NCI-H1417 (cell line): ENCODE measurements around the gene METTL13.
"Not testable (repeated sequence)": the region's sequence is repeated elsewhere in the genome, so short reads cannot be mapped to it uniquely, and the experiment has no call there.

Source experiments
- DNase-seq, 3 experiments: peaks; one replicate each; lab custom pipeline; 2025; lab: John Stamatoyannopoulos, UW

The METTL13 gene

DNA sequence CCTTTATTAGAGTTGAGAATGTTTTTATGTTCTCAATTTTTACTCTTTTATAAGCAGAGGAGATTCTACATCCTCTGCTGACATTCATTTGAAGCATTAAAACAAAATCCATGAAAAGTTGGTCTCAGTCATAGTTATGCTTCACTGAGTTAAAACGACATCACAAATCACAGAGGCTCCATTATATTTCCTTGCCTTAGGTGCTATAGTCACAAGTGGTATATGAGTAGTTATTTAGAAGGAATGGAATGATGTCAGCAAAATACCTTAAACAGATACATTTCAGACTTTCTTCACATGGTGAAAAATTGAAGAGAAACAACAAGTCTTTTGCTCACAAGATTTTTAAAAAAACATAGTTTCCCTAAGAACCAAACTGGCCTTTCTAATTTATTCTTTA, 11.7 kb upstream of the METTL13 start:
- no peak for DNase-seq

DNA sequence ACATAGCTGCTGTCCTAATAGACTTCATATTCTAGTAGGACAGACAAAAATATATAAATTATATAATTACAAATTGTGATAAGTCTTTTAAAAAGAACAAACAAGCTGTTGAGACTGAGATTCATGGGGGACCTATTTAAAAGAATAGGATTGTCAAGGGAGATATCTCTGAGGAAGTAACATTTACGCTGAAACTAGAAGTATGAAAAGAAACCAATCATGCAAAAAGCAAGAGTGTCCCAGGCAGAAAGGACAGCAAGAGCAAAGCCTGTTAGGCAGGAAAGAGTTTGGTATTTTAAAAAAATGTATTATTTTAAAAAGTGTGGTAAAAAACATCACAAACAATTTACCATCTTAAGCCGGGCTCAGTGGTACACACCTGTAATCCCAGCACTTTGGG, 9.1 kb upstream of the METTL13 start:
- DNase-seq, result no peak

DNA sequence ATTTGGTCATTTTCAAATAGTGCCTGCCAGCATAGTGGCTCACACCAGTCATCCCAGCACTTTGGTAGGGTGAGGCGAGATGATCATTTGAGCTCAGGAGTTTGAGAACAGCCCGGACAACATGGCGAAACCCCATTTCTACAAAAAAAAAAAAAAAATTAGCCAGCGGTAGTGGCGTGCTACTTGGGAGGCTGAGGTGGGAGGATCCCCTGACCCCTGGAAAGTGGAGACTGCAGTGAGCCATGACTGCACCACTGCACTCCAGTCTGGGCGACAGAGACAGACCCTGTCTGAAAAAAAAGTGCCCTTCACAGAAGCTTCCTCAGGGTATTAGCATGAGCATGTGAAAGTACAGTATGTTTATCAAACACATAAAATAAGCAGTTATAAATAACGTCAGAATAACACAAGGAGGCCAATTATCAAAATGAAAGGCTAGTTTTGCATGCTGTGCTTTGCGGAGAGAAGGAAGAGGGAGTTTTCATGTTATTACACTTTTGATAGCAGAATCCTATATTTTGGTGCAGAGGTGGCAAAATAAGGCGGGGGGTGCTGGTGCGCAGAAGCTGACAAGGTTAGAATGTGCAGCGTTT, 781 bp upstream of the METTL13 start:
- no peak for DNase-seq

DNA sequence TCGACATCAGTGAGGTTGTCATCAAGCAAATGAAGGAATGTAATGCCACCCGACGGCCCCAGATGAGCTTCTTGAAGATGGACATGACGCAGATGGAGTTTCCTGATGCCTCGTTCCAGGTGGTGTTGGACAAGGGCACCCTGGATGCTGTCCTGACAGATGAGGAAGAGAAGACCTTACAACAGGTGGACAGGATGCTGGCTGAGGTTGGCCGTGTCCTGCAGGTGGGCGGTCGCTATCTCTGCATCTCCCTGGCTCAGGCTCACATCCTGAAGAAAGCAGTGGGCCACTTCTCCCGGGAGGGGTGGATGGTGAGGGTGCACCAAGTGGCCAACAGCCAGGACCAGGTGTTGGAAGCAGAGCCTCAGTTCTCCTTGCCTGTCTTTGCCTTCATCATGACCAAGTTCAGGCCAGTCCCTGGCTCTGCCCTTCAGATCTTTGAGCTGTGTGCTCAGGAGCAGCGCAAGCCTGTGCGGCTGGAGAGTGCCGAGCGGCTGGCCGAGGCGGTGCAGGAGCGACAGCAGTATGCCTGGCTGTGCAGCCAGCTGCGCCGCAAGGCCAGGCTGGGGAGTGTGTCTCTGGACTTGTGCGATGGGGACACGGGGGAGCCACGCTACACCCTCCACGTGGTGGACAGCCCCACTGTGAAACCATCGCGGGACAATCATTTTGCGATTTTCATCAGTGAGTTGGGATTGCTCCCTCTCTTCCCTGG, 2.5 kb downstream of the METTL13 start:
- no peak for DNase-seq

GRCh38 chr1:171784784-171785183, 3.3 kb downstream of the METTL13 start:
- no peak for DNase-seq

GRCh38 chr1:171785766-171786165, 4.3 kb downstream of the METTL13 start:
- DNase-seq, result no peak

DNA sequence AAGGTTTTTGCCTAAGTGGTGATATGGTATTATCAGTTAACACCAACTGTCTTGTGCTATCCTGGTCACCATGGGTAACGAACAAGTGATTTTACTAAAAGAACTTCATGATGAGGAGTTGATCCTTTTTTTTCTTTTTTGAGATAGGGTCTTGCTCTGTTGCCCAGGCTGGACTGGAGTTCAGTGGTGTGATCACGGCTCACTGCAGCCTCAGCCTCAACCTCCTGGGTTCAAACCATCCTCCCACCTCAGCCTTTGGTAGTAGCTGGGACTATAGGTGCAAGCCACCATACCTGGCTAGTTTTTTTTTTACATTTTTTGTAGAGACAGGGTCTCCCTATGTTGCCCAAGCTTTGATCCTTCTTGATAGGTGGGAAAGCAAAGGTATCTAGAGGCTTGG, 5.1 kb downstream of the METTL13 start:
- no peak for DNase-seq

DNA sequence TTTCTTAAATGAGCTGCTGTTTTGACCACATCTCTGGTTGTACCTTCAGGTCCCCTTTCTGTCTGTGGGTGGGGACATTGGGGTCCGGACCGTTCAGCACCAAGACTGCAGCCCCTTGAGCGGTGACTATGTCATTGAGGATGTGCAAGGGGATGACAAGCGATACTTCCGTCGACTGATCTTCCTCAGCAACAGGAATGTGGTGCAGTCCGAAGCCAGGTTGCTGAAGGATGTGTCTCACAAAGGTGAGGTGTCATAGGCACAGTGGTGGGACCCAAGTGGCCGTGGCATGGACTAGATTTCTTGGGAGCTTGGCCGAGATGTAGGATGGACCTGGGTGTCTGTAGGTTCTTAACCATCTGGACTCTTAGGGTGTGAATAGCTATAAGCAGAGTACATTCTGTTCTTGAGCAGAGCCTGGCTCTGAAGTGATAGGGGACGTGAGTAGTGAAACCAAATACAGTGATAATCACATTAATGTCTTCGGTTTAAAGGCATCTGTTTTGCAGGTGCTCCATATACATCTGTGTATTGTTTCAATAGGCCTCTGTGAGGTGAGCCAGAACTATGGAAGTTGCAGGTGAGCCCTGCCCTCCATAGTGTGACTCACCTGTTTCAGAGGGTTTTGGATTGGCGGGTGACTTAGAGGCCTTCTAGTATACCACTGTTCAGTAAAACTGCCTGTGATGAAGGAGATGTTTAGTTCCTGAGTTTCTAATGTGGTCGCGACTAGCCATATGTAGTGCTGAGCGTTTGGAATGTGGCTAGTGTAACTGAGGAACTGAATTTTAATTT, 6.4 kb downstream of the METTL13 start:
- no peak for DNase-seq

DNA sequence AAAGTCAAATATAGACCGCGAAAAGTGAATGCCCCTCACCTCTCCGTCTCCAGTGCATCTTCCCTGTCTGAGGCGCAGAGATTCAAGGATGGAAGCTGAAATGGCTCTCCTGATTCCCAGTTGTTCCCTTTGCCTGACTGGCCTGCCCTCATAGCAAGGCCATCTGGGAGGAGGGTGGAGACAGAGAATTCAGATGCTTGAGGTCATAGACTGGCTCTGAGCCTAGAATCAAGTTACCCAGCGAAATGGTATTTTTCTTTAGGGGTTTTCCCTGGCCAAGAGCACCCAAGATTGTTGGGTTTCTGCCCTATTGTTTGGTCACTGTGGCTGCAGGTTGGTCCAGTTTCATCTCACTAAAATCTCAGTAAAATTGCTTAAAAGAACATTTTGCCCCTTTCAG, 7.2 kb downstream of the METTL13 start:
- no peak for DNase-seq

DNA sequence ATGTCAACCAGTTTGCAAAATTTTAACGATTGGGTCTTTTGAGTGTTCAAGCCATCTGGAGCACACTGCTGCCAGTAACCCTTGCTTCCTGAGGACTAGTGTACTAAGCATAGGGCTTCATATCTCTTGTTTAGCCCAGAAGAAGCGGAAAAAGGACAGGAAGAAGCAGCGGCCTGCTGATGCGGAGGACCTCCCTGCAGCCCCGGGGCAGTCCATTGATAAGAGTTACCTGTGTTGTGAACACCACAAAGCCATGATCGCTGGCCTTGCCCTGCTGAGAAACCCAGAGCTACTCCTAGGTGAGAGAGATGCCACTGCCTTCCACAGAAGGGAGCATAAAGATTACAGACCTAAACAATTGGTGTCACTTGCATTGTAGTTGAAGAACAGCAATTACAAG, 8.9 kb downstream of the METTL13 start:
- DNase-seq, result no peak

- no peak for DNase-seq
These were observed 11.4 kb downstream of the METTL13 start for GRCh38 chr1:171792656-171793369.

DNA sequence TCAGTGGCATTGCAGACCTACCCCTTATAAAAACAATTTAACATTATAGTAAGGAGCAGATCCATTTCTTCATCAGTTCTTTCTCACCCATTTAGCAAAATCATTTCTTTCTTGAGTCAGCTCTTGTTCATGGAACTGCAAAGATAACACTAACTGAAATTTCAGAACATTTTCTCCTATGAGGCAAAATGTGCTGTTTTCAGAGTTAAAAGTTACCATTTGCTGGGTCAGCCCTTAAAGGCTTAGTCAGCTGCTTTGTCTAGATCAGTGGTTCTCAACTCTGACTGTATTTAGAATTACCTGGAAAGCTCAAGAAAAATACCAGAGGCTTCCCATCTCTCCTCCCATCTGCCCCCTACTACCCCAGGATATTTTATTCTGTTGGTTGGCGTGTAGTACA, 12.2 kb downstream of the METTL13 start:
- DNase-seq, result no peak

GRCh38 chr1:171794085-171794484, 12.6 kb downstream of the METTL13 start:
- DNase-seq, result no peak

GRCh38 chr1:171796592-171796991, 15.1 kb downstream of the METTL13 start:
- no peak for DNase-seq

DNA sequence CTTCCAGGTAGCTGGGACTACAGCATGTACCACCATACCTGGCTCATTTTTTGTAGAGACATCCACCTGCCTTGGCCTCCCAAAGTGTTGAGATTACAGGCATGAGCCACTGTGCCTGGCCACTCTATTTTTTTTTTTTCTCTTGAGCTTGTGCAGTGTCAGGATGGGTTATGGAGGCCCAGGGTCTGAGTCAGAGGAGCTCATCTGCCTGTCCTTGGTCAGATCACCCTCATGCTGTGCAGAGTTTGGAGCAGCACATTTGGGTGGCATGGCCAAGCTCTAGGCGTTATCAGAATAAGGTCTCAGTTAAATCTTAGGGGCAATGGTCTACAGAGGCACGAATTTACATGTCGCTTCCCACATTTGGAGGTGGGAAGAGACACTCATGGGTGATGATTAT, 16.9 kb downstream of the METTL13 start:
- DNase-seq, result no peak

GRCh38 chr1:171798765-171799164, 17.3 kb downstream of the METTL13 start:
- DNase-seq, result no peak

GRCh38 chr1:171799166-171799565, 17.7 kb downstream of the METTL13 start:
- no peak for DNase-seq

GRCh38 chr1:171799698-171800097, 18.2 kb downstream of the METTL13 start:
- not testable (repeated sequence) for DNase-seq

DNA sequence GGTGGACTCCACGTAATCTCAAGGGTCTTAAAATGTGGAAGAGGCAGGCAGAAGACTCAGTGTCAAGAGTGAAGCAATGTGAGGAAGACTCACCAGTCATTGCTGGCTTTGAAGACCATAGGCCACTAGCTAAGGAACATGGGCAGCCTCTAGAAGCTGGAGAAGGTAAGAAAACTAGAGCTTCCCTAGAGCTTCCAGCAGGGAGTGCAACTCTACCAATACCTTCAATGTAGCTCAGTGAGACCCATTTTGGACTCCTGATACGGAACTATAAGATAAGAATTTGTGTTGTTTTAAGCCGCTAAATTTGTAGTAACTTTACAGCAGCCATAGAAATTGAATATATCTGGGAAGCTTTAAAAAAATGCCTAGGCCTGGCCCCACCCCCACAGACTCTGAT, 18.9 kb downstream of the METTL13 start:
- peak in 1 of 3 experiments; percentile 13 for DNase-seq

GRCh38 chr1:171800851-171801250, 19.4 kb downstream of the METTL13 start:
- DNase-seq, result no peak

DNA sequence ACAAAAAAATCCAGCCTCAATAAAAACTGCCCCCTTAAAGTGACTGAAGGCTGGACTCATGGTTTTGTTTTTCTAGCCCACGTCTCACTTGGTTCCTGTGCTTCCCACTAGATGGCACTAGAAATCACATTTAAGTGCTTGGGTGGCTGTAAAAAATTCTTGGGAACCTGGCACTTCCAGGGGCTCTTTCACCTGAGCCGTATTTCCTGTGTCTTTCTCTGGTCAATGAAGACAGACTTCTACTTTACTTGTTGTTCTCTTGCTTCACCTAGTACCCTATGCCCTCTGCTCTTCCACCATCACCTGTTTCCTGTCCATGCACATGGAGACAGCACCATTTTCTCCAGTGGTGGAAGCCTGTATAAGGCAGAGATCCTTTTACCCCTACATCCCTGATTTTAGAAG, 20.0 kb downstream of the METTL13 start:
- DNase-seq, result peak; percentile 41 to 74 (median 68)

- DNase-seq, result no peak
These were observed 20.7 kb downstream of the METTL13 start for GRCh38 chr1:171802207-171802606.

GRCh38 chr1:171803045-171803444, 21.6 kb downstream of the METTL13 start:
- DNase-seq, result no peak
